Stimulated activated CD8-positive, alpha-beta memory T cell treated with anti-CD3 and anti-CD28 coated beads, Interleukin-12 subunit alpha, Interleukin-12 subunit beta, amount 100 ng/mL, for 4 hours (primary cell): ENCODE data around the gene PKD1L1.

Experiments
- DNase-seq: peaks from one replicate; pipeline ENCODE4 v3.0.0-alpha.2; 2020; ENCODE audit warnings: low read depth

Gene PKD1L1

DNA sequence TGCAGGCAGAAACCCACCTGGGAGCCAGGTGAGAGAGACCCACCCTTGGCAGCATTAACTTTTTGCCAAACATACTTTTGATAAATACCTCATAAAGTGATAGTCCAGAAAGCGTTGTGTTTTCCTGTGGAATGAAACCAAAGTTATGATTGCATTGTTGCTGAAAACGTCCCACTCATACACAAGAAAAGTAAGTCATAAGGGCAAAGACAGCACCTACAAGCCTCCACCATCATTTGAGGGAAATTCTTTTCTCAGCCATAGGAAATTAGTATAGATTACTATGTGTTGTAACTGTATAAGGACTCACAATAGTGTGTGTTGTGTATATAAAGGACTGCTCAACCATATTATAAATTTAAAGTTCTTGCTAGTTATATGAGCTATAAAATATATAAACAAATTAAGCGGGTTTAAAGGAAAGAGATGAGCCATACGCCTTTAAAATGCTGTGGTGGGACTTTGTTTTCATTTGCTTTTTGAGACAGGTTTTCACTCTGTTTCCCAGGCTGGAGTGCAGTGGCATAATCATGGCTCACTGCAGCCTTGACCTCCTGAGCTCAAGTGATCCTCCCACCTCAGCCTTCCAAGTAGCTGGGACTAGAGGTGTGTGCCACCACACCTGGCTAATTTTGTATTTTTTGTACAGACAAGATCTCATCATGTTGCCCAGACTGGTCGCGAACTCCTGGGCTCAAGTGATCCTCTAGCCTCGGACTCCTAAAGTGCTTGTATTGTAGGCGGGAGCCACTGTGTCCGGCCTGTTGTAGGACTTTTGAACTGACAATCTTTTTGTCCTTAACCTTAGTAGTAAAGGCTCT, 160.8 kb downstream of the PKD1L1 start:
- DNase-seq = no peak

DNA sequence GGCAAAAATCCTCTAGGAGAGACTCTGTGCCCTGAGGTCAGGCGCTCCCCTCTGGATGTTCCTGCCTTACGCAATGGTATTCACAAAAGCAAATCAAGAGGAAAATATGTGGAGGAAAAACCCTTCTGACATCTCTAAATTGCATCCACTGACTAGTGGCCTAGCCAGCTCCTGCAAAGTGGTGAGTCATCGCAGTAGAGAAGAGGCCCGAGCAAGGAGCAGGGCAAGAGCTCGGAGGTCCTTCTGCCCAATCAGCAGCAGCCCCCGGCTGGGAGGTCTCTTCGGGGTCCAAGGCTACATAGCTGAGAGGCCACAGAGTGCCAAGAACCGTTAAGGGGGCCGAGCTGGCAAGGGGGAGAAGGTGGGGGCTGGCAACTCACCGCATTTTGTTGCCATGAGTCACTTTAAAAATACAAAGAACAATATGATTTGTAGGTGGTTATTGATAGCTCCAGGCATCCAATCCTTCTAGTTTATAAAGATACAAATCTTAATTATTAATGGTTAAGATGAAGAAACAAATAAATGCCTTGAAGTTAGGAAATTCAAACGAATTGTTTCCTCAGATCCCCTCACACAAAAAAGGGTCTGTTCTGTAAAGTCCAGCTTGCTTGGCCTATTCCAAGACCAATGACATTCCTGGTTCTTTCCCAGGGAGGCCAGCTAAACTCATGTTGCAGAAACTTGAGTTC, 161.6 kb downstream of the PKD1L1 start:
- DNase-seq = no peak

DNA sequence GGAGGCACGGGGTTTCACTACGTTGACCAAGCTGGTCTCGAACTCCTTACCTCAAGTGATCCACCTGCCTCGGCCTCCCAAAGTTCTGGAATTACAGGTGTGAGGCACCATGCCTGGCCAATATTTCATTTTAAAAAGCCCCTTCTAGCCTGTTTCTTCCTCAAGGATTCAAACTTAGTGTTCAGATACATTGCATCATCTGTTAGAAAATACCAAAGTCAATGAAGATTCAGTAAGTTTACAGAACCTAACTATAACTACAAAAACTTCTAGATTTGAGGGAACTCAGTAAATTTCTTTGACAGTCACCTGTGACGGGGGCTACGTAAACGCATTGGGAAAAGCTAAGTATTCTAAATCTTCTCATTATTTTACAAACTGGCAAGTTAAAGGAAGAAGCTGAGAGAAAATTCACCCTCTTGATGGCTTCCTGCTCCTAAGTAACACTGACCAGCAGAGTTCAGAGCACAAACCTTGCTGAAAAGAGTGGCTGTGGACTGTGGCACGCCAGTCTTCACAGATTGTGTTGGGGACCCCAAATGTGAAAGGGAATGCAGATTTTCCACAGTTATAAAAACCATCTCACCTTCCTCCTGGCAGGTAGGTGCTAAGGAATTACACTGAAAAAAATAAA, 162.2 kb downstream of the PKD1L1 start:
- no peak for DNase-seq

- DNase-seq = no peak
Observed at GRCh38 chr7:47783456-47784223, 164.6 kb downstream of the PKD1L1 start.

DNA sequence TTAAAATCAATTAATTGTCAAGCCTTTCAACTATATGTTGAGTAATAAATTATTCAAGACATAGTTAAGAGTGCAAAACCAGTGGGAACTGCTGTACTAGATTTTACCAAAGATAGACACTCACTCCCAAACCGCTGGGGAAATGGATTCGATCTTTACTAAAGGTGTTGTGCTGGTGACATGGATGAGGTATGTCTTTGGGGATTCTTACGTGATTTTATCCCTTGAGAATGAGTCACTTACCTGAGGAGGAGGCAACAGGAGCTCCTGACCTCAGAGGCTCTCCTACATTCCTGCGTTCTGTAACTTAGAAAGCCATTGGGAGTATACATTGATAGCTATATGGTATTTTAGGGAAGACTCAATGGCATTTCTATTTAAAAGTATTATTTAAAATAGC, 165.5 kb downstream of the PKD1L1 start:
- DNase-seq = no peak

GRCh38 chr7:47782022-47782421, 166.2 kb downstream of the PKD1L1 start:
- DNase-seq = no peak

- DNase-seq = no peak
Observed at GRCh38 chr7:47780555-47780954, 167.7 kb downstream of the PKD1L1 start.

GRCh38 chr7:47779341-47779771, 168.9 kb downstream of the PKD1L1 start:
- DNase-seq = no peak

DNA sequence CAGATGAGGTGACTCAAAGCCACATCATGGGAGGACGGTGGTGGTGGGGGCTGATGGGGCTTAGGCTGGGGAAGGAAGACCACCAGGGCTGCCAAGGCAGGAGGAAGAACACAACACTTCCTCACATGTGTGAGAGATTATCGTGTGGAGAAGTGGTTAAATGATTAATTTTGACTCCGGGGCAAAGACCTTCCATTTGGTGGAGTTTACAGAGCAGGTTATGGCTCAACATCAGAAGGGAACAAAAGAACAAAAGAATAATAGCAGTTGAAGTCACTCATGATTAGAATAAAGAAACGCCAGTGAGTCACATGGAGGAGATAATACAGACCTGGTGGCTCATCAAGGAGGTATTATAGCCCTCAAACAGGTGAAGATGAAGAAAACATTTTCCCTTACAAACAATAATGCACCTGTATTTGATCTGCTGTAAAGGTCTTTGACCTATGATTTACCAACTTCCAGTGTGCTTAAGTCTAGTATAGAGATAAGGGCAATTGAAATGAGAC, 170.1 kb downstream of the PKD1L1 start:
- DNase-seq = no peak

DNA sequence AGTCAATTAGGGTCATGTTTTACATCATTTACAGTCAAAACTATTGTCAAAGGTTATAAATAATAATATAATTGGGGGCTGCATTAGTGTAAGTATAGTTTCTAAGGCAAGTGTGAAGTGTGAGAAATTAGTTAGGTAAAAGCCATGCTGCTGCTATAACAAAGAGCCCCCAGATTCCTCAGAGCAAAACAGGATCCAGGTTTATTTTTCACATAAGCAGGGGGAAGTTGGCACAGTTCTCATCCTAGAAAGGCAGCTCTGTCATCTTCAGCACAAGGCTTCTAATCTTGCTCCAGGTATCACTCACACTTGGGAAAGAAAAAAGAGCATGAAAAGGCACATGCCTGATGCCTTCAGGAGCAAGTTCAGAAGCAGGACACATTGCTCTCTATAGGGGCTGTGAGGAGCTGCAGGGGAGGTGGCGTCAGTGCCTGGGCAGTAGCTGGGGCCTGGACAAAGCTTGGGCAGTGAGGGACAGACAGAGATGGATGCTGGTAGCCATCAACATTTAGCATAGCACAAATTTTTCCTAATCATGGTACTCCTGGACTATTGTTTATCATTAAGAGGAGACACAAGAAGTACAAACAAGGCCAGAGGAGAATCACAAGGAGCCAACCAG, 170.6 kb downstream of the PKD1L1 start:
- DNase-seq = no peak

DNA sequence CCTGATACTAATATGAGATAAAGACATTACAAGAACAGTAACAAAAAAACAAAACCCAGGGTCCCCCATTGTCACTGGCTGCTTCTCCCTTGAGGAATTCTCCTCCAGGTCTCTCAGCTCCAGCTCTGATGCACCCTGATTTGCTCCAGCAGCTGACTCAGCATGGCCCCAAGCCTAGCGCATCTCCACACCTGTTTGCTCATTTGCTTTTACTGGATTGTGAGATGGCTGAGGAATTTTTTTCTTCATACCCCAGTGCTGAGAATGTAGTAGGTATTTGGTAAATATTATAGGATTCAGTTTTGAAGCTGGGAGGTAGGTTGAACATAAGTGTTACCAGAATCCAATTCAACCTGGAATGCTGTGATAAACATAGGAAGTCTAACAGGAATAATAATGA, 171.9 kb downstream of the PKD1L1 start:
- DNase-seq = no peak

DNA sequence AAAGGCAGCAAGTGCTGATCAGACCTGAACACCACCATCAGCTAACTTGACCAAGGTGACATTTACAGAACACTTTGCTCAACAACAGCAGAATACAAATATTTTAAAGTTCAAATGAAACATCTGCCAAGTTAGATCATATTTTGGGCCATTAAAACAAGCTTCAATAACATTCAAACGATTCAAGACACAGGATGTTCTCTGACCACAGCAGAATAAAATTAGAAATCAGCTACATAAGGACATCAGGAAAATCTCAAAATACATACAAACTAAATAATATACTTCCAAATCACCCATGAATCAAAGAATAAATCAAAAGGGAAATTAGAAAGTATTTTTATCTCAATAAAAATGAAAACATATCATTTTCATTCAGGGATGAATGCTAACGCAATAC, 173.0 kb downstream of the PKD1L1 start:
- no peak for DNase-seq

GRCh38 chr7:47772492-47772891, 175.8 kb downstream of the PKD1L1 start:
- no peak for DNase-seq

DNA sequence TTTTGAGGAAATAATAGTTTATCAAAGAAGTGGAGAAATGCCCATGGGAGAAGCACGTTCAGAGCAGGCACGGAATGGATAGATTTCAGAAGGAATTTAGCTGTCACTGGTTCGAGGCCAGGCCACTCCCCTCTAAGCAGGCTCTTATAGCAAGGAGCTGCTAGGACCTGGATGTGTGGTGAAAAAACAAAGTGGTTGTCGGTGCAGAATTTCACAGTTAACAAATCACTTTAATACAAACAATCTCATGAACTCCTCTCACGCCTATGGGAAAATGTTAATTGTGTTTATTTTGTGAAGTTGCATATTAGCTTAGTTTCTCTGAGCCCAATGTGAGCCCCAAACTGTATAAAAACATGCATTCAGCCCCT, 176.3 kb downstream of the PKD1L1 start:
- DNase-seq = no peak

DNA sequence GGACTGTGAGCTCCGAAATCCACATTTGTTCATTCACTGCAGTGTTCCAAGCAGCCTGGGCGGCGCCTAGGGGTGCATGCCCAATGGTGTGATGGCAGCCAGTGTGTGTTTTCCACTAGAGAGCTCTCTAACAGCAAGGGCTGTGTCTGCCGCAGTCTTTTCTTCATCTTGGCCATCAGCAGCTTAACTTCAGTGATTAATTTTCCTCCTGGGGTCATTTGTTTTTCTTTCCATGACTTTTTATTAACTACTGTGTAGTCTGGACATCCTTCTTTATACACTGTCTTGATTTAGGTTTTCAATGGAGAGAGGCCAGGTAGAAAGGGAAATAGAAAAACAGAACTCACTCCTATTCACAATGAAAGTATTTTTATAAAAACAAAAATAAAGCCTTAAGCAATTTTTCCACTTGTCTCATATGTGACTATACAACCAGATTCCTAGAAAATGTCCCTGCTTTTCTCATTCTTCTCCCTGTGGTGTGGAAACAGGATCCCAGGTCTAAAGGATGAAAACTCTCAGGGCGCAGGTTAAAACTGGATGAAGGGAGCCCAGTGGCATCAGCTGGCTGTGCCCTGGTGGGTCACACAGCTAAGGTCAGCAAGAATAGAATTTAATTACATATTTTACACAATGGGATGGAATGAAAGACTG, 176.8 kb downstream of the PKD1L1 start:
- no peak for DNase-seq

DNA sequence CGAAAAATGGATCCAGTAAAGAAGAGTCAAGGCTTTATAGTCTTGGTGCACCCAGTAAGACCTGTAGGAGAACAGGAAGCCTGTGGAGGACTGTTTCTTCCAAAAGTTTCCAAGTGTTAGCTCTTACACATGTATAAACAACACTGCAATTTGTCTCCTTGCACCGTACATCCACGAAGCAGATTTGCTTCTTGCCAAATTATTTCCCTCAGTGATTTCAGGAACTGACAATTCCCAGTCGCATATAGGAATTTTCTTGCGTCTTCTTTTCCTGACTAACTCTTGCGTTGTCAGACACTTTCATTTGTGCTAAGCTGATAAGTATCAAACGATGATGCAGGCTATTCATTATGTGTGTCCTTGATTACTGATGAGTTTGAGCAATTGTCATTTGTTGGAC, 182.1 kb downstream of the PKD1L1 start:
- DNase-seq = no peak

GRCh38 chr7:47765373-47765979, 182.8 kb downstream of the PKD1L1 start:
- no peak for DNase-seq

DNA sequence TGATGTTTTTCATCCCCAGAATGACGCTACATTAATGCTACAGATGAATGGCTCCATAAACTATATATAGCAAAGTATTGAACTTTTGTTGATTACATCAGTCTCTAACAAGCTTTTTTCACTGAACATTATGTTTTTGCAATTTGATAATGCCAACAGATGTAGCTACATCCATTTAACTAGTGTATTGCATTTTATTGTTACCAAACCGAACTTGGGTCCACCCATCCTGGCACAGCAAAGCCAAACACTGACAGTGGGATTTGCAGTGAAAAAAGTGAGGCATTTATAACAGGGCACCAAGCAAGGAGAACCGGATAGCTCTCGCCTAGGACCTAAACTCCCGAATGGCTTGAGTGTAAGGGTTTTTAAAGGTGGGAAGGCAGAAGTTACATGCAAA, 183.5 kb downstream of the PKD1L1 start:
- no peak for DNase-seq

- DNase-seq = no peak
Observed at GRCh38 chr7:47763063-47763974, 184.9 kb downstream of the PKD1L1 start.

GRCh38 chr7:47762746-47763062, 185.6 kb downstream of the PKD1L1 start:
- DNase-seq = no peak
